ENCODE measurements around the gene ROPN1.

GRCh38 chr3:123984350-123984749, 7.6 kb downstream of the ROPN1 start:
- TF ChIP-seq POLR2A (IDR thresholded peaks at IDR 0.05) (no peak), CTCF (IDR thresholded peaks at IDR 0.05) (no peak)
